ENCODE measurements around the gene RAMP1. TPM values are rescaled to one million over a fixed set of nuclear protein-coding genes. Genes with fewer than 3 reads are reported as not detected.

The RAMP1 gene
- total and polyA plus RNA-seq, 9 of the 15 experiments (the other 6 are each of a cell fraction or from before 2014, with no cell fraction given), result 0.72 to 0.77 TPM; not detected in 7

GRCh38 chr2:237816531-237816930 lies 42.9 kb upstream of the RAMP1 start (continued):
- no peak for TF ChIP-seq RERE (CRISPR knock-in tag; IDR thresholded peaks at IDR 0.05; ENCODE audit: borderline replicate concordance)
- no peak for TF ChIP-seq ZNF583 (CRISPR knock-in tag; IDR thresholded peaks at IDR 0.05)

- Histone ChIP-seq H3K4me1 (replicated peaks in 1 of 2; ENCODE audit: control insufficient read depth in 2 of 2, insufficient read depth in 2 of 2, low read length in 2 of 2) (no peaks in the 10 kb centered on the region), H3K79me2 (ENCODE audit: control insufficient read depth, insufficient read depth, low read length) (no peaks in the 10 kb centered on the region), H4K20me1 (replicated peaks; ENCODE audit: control insufficient read depth, insufficient read depth, low read length) (no peaks in the 10 kb centered on the region), H3K9me1 (ENCODE audit: control insufficient read depth, insufficient read depth, low read length) (no peaks in the 10 kb centered on the region), H3K27ac (ENCODE audit: extremely low read depth, low read depth, low read length) (no peak overlapping the region), H3K9me3 (replicated peaks; ENCODE audit: control insufficient read depth, insufficient read depth, low read depth, low read length) (no peaks in the 10 kb centered on the region), H2AFZ (ENCODE audit: low read depth, low read length) (no peak overlapping the region), H3K27me3 (ENCODE audit: control insufficient read depth in 2 of 2, insufficient read depth in 2 of 2, low read length in 2 of 2) (no peaks in the 10 kb centered on the region; a peak in 1 of 5 replicates), H3K9ac (ENCODE audit: insufficient read depth in 1 of 2, low read depth in 2 of 2, low read length in 2 of 2) (no peak overlapping the region), H3K4me3 (no peak overlapping the region), H3K4me2 (ENCODE audit: insufficient read depth, low read length) (no peak overlapping the region), H3K36me3 (ENCODE audit: control insufficient read depth, insufficient read depth, low read length) (no peaks in the 10 kb centered on the region)
- no peak for FAIRE-seq
- intact Hi-C loops (cut with micrococcal nuclease), result no loop called here
- peak; percentile 30; the same call in 1 of the 2 replicates for TF ChIP-seq MAFF (IDR thresholded peaks at IDR 0.05; ENCODE audit: low read length)
- no peak for TF ChIP-seq CEBPG (CRISPR knock-in tag; IDR thresholded peaks at IDR 0.05)
- TF ChIP-seq CEBPG (tag; conservative IDR thresholded peaks at IDR 0.05 in 1 of 2, IDR thresholded peaks at IDR 0.05 in 1 of 2), result peak in 1 of 2 experiments; percentile 33; a peak in 1 of 4 replicates
- peak; percentile 70 for TF ChIP-seq C11orf30 (IDR thresholded peaks at IDR 0.05; ENCODE audit: low read depth)
- TF ChIP-seq ZNF316 (IDR thresholded peaks at IDR 0.05), result peak; percentile 74
- TF ChIP-seq ZNF518B (CRISPR knock-in tag; IDR thresholded peaks at IDR 0.05), result no peak
- peak; percentile 63 for TF ChIP-seq MAFG (tag; conservative IDR thresholded peaks at IDR 0.05)
- BruUV-seq (replicated peaks), result no TSS peak
- ChIA-PET CTCF (ENCODE audit: low intra/inter-chr PET ratio) (no interaction called here), POLR2A (no interaction called here)
- ATAC-seq, result no peak
- no peak for DNase-seq (ENCODE audit: extremely low read depth in 1 of 4, low spot score in 3 of 4)
- in situ Hi-C loops (cut with MboI), result no loop called here
- 3% methylated on average over 5 of the region's 5 CpGs for WGBS (ENCODE audit: insufficient coverage, low coverage, missing lambda C conversion rate)
Measured at GRCh38 chr2:237818066-237818473, 41.4 kb upstream of the RAMP1 start.
